Measurements from ENCODE around the gene MCUB. TPM values are rescaled to one million over a fixed set of nuclear protein-coding genes. Genes with fewer than 3 reads are reported as not detected.

MCUB gene
- polyA plus RNA-seq, 2 of the 4 experiments (the other 2 are of a cell fraction), result 14.6 to 21.9 TPM

- H3K27ac ChIP-seq, result no peak overlapping the region
- FAIRE-seq, result no peak
- no peaks in the 10 kb centered on the region for H3K4me1 ChIP-seq
- ChIA-PET CTCF (no interaction called here), POLR2A (no interaction called here)
- WGBS (ENCODE audit: missing lambda C conversion rate), result 100% methylated on average over 1 of the region's 1 CpG
- TF ChIP-seq NPAS2 (CRISPR knock-in tag; IDR thresholded peaks at IDR 0.05; ENCODE audit: borderline replicate concordance), result no peak
- TF ChIP-seq JUN (IDR thresholded peaks at IDR 0.05), result no peak
- TF ChIP-seq CHD4 (IDR thresholded peaks at IDR 0.05; ENCODE audit: borderline replicate concordance), result no peak
- TF ChIP-seq KDM5A (IDR thresholded peaks at IDR 0.05), result no peak
- TF ChIP-seq KDM1A (IDR thresholded peaks at IDR 0.05; ENCODE audit: low read depth), result no peak
- no peak overlapping the region for H3K4me2 ChIP-seq
- no peaks in the 10 kb centered on the region for H3K9me3 ChIP-seq
- ATAC-seq, result no peak
- no peak for DNase-seq (ENCODE audit: low read depth in 1 of 2, low spot score in 1 of 2)
- no peak overlapping the region for H3K4me3 ChIP-seq
These were observed 113.3 kb downstream of the MCUB start for GRCh38 chr4:109673303-109673702.

GRCh38 chr4:109675181-109675580, 115.1 kb downstream of the MCUB start:
- FAIRE-seq, result no peak
- WGBS (ENCODE audit: missing lambda C conversion rate), result 85% methylated on average over 3 of the region's 3 CpGs
- no peaks in the 10 kb centered on the region for H3K9me3 ChIP-seq
- ChIA-PET CTCF (no interaction called here), POLR2A (no interaction called here)
- TF ChIP-seq REST (IDR thresholded peaks at IDR 0.05) (no peak), CBX8 (IDR thresholded peaks at IDR 0.05) (no peak), HDAC2 (IDR thresholded peaks at IDR 0.05) (no peak), BHLHE40 (IDR thresholded peaks at IDR 0.05; ENCODE audit: low read depth, low read length) (no peak), CHD2 (IDR thresholded peaks at IDR 0.05; ENCODE audit: low read length, partially characterized antibody) (no peak), NPAS2 (CRISPR knock-in tag; IDR thresholded peaks at IDR 0.05; ENCODE audit: borderline replicate concordance) (no peak), HMGXB4 (CRISPR knock-in tag; IDR thresholded peaks at IDR 0.05; ENCODE audit: borderline replicate concordance) (no peak), EP300 (IDR thresholded peaks at IDR 0.05) (no peak), NR3C1 (IDR thresholded peaks at IDR 0.05) (no peak), ATOH8 (CRISPR knock-in tag; IDR thresholded peaks at IDR 0.05; ENCODE audit: low read depth) (no peak), FOXS1 (CRISPR knock-in tag; IDR thresholded peaks at IDR 0.05) (no peak), RFX5 (IDR thresholded peaks at IDR 0.05) (no peak), HOXB5 (CRISPR knock-in tag; IDR thresholded peaks at IDR 0.05) (no peak), ZNF302 (CRISPR knock-in tag; IDR thresholded peaks at IDR 0.05) (no peak), MYC (IDR thresholded peaks at IDR 0.05; ENCODE audit: borderline replicate concordance, low read length) (no peak), KDM5A (IDR thresholded peaks at IDR 0.05) (no peak), ESRRA (IDR thresholded peaks at IDR 0.05; ENCODE audit: borderline replicate concordance, low read length) (no peak)
- no peak overlapping the region for H3K4me2 ChIP-seq
- no peak overlapping the region for H3K27ac ChIP-seq
- no peaks in the 10 kb centered on the region for H3K4me1 ChIP-seq
- H3K4me3 ChIP-seq, result no peak overlapping the region
- no peak for ATAC-seq
- no peak for DNase-seq (ENCODE audit: low read depth in 1 of 2, low spot score in 1 of 2)

Data from A549 (cell line).